Ovary (tissue), 9 donors: ENCODE measurements around the gene DGKI. TPM values are rescaled to one million over a fixed set of nuclear protein-coding genes. Genes with fewer than 3 reads are reported as not detected.
"Not testable (repeated sequence)": the region's sequence is repeated elsewhere in the genome, so short reads cannot be mapped to it uniquely, and the experiment has no call there.

Experiments used
- DNase-seq, 5 donors: peaks; one replicate each; pipeline ENCODE4 v3.0.0-alpha.2; 2019 to 2020
- H3K27ac ChIP-seq, 2 donors: fragments of 200-600 bp; one replicate each; pipeline versions ENCODE4 v1.5.1 to v1.8.0; 2019 to 2022
- H3K27me3 ChIP-seq: fragments of 200-600 bp; one replicate; pipeline ENCODE4 v1.8.0; 2022
- H3K36me3 ChIP-seq: fragments of 200-600 bp; sonication (generic); one replicate; pipeline ENCODE4 v1.5.1; 2019
- H3K4me1 ChIP-seq: one replicate; pipeline ENCODE4 v1.8.1; 2013; ENCODE audit warnings: mild to moderate bottlenecking, moderate library complexity; ENCODE audit not compliant: insufficient read depth
- H3K4me3 ChIP-seq: fragments of 200-600 bp; sonication (generic); one replicate; pipeline ENCODE4 v1.5.1; 2017
- H3K9me3 ChIP-seq, 2 donors: fragments of 200-600 bp in 1 of 2; sonication (generic) in 1 of 2; one replicate each; pipeline versions ENCODE4 v1.5.1 to v1.8.1; 2013 to 2019; ENCODE audit warnings: mild to moderate bottlenecking in 1 of 2, moderate library complexity in 1 of 2
- CTCF ChIP-seq, 3 donors: fragments of 450-650 bp in 2 of 3; fragments of 200-600 bp in 1 of 3; IDR thresholded peaks; one replicate each; pipeline versions ENCODE4 v1.5.1 to v1.8.0; 2016 to 2022; ENCODE audit warnings: antibody characterized with exemption in 3 of 3, mild to moderate bottlenecking in 1 of 3
- EP300 ChIP-seq: sonication (generic); formaldehyde crosslinking; IDR thresholded peaks from one replicate; pipeline ENCODE4 v1.6.1; 2017; ENCODE audit warnings: antibody characterized with exemption
- POLR2A ChIP-seq: fragments of 450-650 bp; IDR thresholded peaks from one replicate; pipeline ENCODE4 v1.6.1; 2017; ENCODE audit warnings: antibody characterized with exemption, mild to moderate bottlenecking, moderate library complexity
- WGBS, 3 donors: extraction: QIAGEN DNeasy Blood & Tissue Kit in 1 of 3; methylation state at CpG; one replicate each; pipeline versions ENCODE4 v1.1.5 to v1.1.7; 2013 to 2017; 5-methylcytosine and 5-hydroxymethylcytosine counted together
- intact Hi-C, 4 donors: fragments of 100-400 bp; cut with DNase I; formaldehyde crosslinking; loops; one replicate each; pipeline versions ENCODE4 v1.11.0 to v1.15.1; 2022 to 2023
- polyA plus RNA-seq, 2 donors: library from polyadenylated mRNA; stranded (reverse); fragments of 200-250 nt in 1 of 2; fragments of 350-450 nt in 1 of 2; fragmentation: Illumina TruSeq in 1 of 2; extraction: RNeasy Lipid Tissue Mini Kit (QIAGEN cat#74804) in 1 of 2; gene quantifications; one replicate each; pipeline ENCODE4 v1.2.3, GENCODE V29; 2013 to 2014
- total RNA-seq, 7 donors: library from RNA; depleted of rRNA in 2 of 7; stranded (reverse); fragments of >200 nt in 2 of 7; fragmentation: NEBNext Ultra II Directional in 3 of 7; extraction: Animal tissue kit (Norgen Biotek cat#: 25700) in 3 of 7; gene quantifications; one replicate each; pipeline versions ENCODE4 v1.1.0 to v1.2.4, GENCODE V29; 2016 to 2023
- donor health status: DM: no; HTN: no; CAD: no; lungs with moderate emphysema.
- donor health status: DM: no; HTN: no; CAD: no.
- donor health status: Bipolar disorder and iron deficiency.
- donor health status: DM: yes; HTN: yes; CAD: no.
- donor health status: DM: no; HTN: no; CAD: no.
- donor health status: DM: yes; HTN: yes; CAD: no.

Gene DGKI
- total and polyA plus RNA-seq, 9 donors: 0.10 to 1.3 (median 0.29) TPM

- Histone ChIP-seq H3K4me3 (no peak overlapping the region), H3K27me3 (no peaks in the 10 kb centered on the region), H3K9me3 (no peaks in the 10 kb centered on the region), H3K27ac (no peak overlapping the region), H3K4me1 (no peaks in the 10 kb centered on the region), H3K36me3 (no peaks in the 10 kb centered on the region)
- no peak for DNase-seq
- intact Hi-C loops: no loop called here
- TF ChIP-seq POLR2A: no peak
- TF ChIP-seq CTCF (IDR thresholded peaks at IDR 0.05): no peak
- no peak for TF ChIP-seq EP300
- WGBS, 3 donors: 85 to 90% (median 86%) methylated on average over 7 of the region's 7 CpGs
Measured at GRCh38 chr7:137838706-137839315, 8.0 kb downstream of the DGKI start.

- no peaks in the 10 kb centered on the region for H3K36me3 ChIP-seq
- H3K4me1 ChIP-seq: no peaks in the 10 kb centered on the region
- DNase-seq: no peak
- peaks cover 0 to 4% of the 10 kb centered on the region in 2 donors for H3K9me3 ChIP-seq
- no peak overlapping the region for H3K4me3 ChIP-seq
- H3K27ac ChIP-seq: no peak overlapping the region
- 75 to 86% (median 84%) methylated on average over 1 of the region's 1 CpG for WGBS, 3 donors
- no peak for TF ChIP-seq POLR2A
- intact Hi-C loops: no loop called here
- no peaks in the 10 kb centered on the region for H3K27me3 ChIP-seq
Measured at GRCh38 chr7:137836541-137836940, 10.2 kb downstream of the DGKI start.

GRCh38 chr7:137836113-137836509 lies 10.7 kb downstream of the DGKI start:
- TF ChIP-seq EP300: no peak
- no peak for TF ChIP-seq POLR2A
- TF ChIP-seq CTCF (IDR thresholded peaks at IDR 0.05): no peak
- intact Hi-C loops: no loop called here
- peaks cover 0 to 4% of the 10 kb centered on the region in 2 donors for H3K9me3 ChIP-seq
- no peaks in the 10 kb centered on the region for H3K4me1 ChIP-seq
- H3K27me3 ChIP-seq: no peaks in the 10 kb centered on the region
- DNase-seq: no peak
- H3K27ac ChIP-seq: no peak overlapping the region
- no peak overlapping the region for H3K4me3 ChIP-seq
- no peaks in the 10 kb centered on the region for H3K36me3 ChIP-seq
- 76 to 81% (median 81%) methylated on average over 3 of the region's 3 CpGs for WGBS, 3 donors

GRCh38 chr7:137835486-137836112 lies 11.2 kb downstream of the DGKI start:
- Histone ChIP-seq H3K27ac (no peak overlapping the region), H3K36me3 (no peaks in the 10 kb centered on the region), H3K27me3 (no peaks in the 10 kb centered on the region), H3K4me1 (no peaks in the 10 kb centered on the region), H3K9me3 (peaks cover 0 to 4% of the 10 kb centered on the region in 2 donors), H3K4me3 (no peak overlapping the region)
- WGBS, 3 donors: 41 to 60% (median 58%) methylated on average over 3 of the region's 3 CpGs
- TF ChIP-seq EP300 (no peak), POLR2A (no peak), CTCF (IDR thresholded peaks at IDR 0.05) (no peak)
- no peak for DNase-seq
- intact Hi-C loops: no loop called here

DNA sequence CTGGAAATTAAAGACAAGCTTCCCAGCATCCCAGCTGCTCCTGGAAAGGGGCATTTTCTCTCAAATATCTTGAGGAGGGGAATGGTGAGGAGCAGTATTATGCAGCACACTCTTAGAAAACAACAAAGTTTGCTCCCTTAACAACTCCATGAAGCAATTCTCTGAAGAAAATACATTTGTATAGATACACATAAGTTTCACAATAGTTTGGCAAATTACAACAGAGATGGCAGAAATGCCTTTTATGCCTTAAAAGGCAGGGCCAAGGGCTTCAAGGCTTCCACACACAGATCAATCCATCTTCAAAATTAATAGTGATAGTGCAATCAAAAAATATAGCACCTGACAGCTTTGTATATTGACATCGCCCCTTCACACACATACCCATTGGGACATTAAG lies 12.2 kb downstream of the DGKI start:
- no peak for TF ChIP-seq CTCF (IDR thresholded peaks at IDR 0.05)
- no peak for TF ChIP-seq POLR2A
- no peak for TF ChIP-seq EP300
- no peaks in the 10 kb centered on the region for H3K27me3 ChIP-seq
- no peaks in the 10 kb centered on the region for H3K4me1 ChIP-seq
- WGBS, 3 donors: 96 to 98% (median 97%) methylated on average over 1 of the region's 1 CpG
- H3K9me3 ChIP-seq: peaks cover 0 to 4% of the 10 kb centered on the region in 2 donors
- intact Hi-C loops: no loop called here
- no peak for DNase-seq
- no peaks in the 10 kb centered on the region for H3K36me3 ChIP-seq
- H3K27ac ChIP-seq: no peak overlapping the region
- no peak overlapping the region for H3K4me3 ChIP-seq

GRCh38 chr7:137832990-137833389 lies 13.8 kb downstream of the DGKI start:
- H3K27ac ChIP-seq, intact Hi-C loops, H3K4me3 ChIP-seq, H3K27me3 ChIP-seq, H3K36me3 ChIP-seq, H3K4me1 ChIP-seq, H3K9me3 ChIP-seq, DNase-seq: not testable (repeated sequence)
- WGBS, 3 donors: 93 to 98% (median 97%) methylated on average over 2 of the region's 2 CpGs
